A549 (cell line): ENCODE data around the gene STIM2.

Source experiments
- CEBPB ChIP-seq, 2 experiments: fragments of >200 bp in 1 of 2; sonication (Bioruptor Twin) in 1 of 2; formaldehyde crosslinking in 1 of 2; IDR thresholded peaks; 2 replicates each; pipeline ENCODE4 v1.6.1; 2012 to 2016
- EP300 ChIP-seq, 2 experiments: fragments of >200 bp; sonication (Bioruptor Twin); formaldehyde crosslinking; IDR thresholded peaks; 2 replicates in 1 of 2; 3 replicates in 1 of 2; pipeline ENCODE4 v1.6.1; 2016 to 2017
- MYC ChIP-seq: IDR thresholded peaks from 2 replicates; pipeline ENCODE4 v1.6.1; 2012; ENCODE audit warnings: mild to moderate bottlenecking, inconsistent platforms, low read length, improper control_type of control experiment, borderline replicate concordance
- POLR2A ChIP-seq: IDR thresholded peaks from 2 replicates; pipeline ENCODE4 v1.6.1; 2012; ENCODE audit warnings: mild to moderate bottlenecking, low read length
- RFX5 ChIP-seq: fragments of 450-650 bp; IDR thresholded peaks from 2 replicates; pipeline ENCODE4 v1.7.1; 2014; ENCODE audit warnings: antibody characterized with exemption, mild to moderate bottlenecking, moderate library complexity
- TF ChIP-seq, protein P1 (sequence below): fragments of >200 bp; sonication (Bioruptor Twin); formaldehyde crosslinking; IDR thresholded peaks from 3 replicates; pipeline ENCODE4 v1.5.1; 2016
- TF ChIP-seq, protein P2 (sequence below): fragments of 200-600 bp; sonication (generic); IDR thresholded peaks from 2 replicates; pipeline ENCODE4 v1.6.1; 2016; ENCODE audit warnings: antibody characterized with exemption, mild to moderate bottlenecking, moderate library complexity

DNA sequence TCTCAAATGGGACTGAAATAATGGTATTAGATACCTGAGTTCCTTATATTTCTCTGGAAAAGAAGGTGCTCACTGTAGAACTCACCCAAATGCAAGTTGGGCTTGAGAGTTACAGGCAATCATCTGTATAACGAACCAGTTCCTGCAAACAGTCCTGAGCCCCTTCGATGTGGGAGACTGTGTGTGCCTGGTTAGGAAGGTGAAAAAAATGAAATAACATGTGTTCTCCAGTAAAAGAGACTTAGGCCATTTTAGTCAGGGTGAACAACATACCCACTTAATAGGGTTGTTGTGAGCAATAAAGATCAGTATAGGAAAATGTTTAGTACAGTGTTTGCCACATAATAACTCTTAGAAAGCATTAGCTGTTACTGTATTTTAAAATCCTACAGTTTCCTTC lies 23.4 kb downstream of the STIM2 start:
- TF ChIP-seq, protein P1, sequence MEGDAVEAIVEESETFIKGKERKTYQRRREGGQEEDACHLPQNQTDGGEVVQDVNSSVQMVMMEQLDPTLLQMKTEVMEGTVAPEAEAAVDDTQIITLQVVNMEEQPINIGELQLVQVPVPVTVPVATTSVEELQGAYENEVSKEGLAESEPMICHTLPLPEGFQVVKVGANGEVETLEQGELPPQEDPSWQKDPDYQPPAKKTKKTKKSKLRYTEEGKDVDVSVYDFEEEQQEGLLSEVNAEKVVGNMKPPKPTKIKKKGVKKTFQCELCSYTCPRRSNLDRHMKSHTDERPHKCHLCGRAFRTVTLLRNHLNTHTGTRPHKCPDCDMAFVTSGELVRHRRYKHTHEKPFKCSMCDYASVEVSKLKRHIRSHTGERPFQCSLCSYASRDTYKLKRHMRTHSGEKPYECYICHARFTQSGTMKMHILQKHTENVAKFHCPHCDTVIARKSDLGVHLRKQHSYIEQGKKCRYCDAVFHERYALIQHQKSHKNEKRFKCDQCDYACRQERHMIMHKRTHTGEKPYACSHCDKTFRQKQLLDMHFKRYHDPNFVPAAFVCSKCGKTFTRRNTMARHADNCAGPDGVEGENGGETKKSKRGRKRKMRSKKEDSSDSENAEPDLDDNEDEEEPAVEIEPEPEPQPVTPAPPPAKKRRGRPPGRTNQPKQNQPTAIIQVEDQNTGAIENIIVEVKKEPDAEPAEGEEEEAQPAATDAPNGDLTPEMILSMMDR: no peak
- TF ChIP-seq CEBPB (IDR thresholded peaks at IDR 0.05) (no peak), POLR2A (no peak), RFX5 (no peak), EP300 (IDR thresholded peaks at IDR 0.05) (no peak), MYC (no peak)
- TF ChIP-seq, protein P2, sequence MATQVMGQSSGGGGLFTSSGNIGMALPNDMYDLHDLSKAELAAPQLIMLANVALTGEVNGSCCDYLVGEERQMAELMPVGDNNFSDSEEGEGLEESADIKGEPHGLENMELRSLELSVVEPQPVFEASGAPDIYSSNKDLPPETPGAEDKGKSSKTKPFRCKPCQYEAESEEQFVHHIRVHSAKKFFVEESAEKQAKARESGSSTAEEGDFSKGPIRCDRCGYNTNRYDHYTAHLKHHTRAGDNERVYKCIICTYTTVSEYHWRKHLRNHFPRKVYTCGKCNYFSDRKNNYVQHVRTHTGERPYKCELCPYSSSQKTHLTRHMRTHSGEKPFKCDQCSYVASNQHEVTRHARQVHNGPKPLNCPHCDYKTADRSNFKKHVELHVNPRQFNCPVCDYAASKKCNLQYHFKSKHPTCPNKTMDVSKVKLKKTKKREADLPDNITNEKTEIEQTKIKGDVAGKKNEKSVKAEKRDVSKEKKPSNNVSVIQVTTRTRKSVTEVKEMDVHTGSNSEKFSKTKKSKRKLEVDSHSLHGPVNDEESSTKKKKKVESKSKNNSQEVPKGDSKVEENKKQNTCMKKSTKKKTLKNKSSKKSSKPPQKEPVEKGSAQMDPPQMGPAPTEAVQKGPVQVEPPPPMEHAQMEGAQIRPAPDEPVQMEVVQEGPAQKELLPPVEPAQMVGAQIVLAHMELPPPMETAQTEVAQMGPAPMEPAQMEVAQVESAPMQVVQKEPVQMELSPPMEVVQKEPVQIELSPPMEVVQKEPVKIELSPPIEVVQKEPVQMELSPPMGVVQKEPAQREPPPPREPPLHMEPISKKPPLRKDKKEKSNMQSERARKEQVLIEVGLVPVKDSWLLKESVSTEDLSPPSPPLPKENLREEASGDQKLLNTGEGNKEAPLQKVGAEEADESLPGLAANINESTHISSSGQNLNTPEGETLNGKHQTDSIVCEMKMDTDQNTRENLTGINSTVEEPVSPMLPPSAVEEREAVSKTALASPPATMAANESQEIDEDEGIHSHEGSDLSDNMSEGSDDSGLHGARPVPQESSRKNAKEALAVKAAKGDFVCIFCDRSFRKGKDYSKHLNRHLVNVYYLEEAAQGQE: no peak
